ENCODE results near the gene ATP8B4. TPM values are rescaled to one million over a fixed set of nuclear protein-coding genes. Genes with fewer than 3 reads are reported as not detected.

ATP8B4 gene
- polyA plus RNA-seq, 1 of the 3 experiments (the other 2 are of a cell fraction), result 0.03 TPM

- no peak for TF ChIP-seq POLR2AphosphoS5 (IDR thresholded peaks at IDR 0.05; ENCODE audit: low read depth, low read length)
- TF ChIP-seq IRF3 (IDR thresholded peaks at IDR 0.05; ENCODE audit: low read depth, low read length), result no peak
- TF ChIP-seq FOXM1 (IDR thresholded peaks at IDR 0.05; ENCODE audit: low read depth), result no peak
- no peak for TF ChIP-seq FOSL2 (IDR thresholded peaks at IDR 0.05; ENCODE audit: borderline replicate concordance, low read depth)
Measured at GRCh38 chr15:49901321-49901720, 217.7 kb downstream of the ATP8B4 start (continued).

- Histone ChIP-seq H3K9me3 (no peaks in the 10 kb centered on the region), H3K36me3 (replicated peaks in 1 of 2; ENCODE audit: control insufficient read depth in 1 of 2, insufficient read depth in 2 of 2, low read length in 1 of 2) (no peaks in the 10 kb centered on the region), H3K9me2 (no peaks in the 10 kb centered on the region), H3K27me3 (ENCODE audit: insufficient read depth) (no peaks in the 10 kb centered on the region), H3K4me1 (ENCODE audit: control insufficient read depth in 1 of 2, insufficient read depth in 2 of 2, low read depth in 1 of 2, low read length in 1 of 2) (no peaks in the 10 kb centered on the region; a peak in 1 of 4 replicates), H4K20me1 (ENCODE audit: insufficient read depth) (no peaks in the 10 kb centered on the region), H3K4me2 (no peak overlapping the region), H3K9ac (no peak overlapping the region), H3K79me2 (ENCODE audit: insufficient read depth) (no peaks in the 10 kb centered on the region), H3K27ac (ENCODE audit: low read depth in 2 of 2, low read length in 1 of 2) (no peak overlapping the region; a peak in 1 of 4 replicates), H2AFZ (ENCODE audit: low read depth) (no peak overlapping the region), H3K4me3 (ENCODE audit: low read depth in 2 of 2, low read length in 1 of 2) (no peak overlapping the region), H3F3A (replicated peaks; ENCODE audit: insufficient read depth) (no peaks in the 10 kb centered on the region)
- 81% methylated on average over 1 of the region's 1 CpG for WGBS (ENCODE audit: low lambda C conversion rate)
- DNase-seq, result no peak
- POLR2A ChIA-PET, result no interaction called here
- TF ChIP-seq RFX5 (IDR thresholded peaks at IDR 0.05; ENCODE audit: low read length), result no peak
- TF ChIP-seq NFIC (IDR thresholded peaks at IDR 0.05; ENCODE audit: borderline replicate concordance), result no peak
- TF ChIP-seq RAD21 (IDR thresholded peaks at IDR 0.05; ENCODE audit: low read length), result no peak
- TF ChIP-seq GATA2 (CRISPR knock-in tag; IDR thresholded peaks at IDR 0.05), result no peak
- no peak for TF ChIP-seq MEF2A (IDR thresholded peaks at IDR 0.05; ENCODE audit: borderline replicate concordance, low read depth)
- TF ChIP-seq NRF1 (IDR thresholded peaks at IDR 0.05; ENCODE audit: low read depth, low read length), result no peak
- no peak for TF ChIP-seq PBX3 (IDR thresholded peaks at IDR 0.05)
- no peak for TF ChIP-seq GABPA (IDR thresholded peaks at IDR 0.05; ENCODE audit: low read depth)
- TF ChIP-seq, protein P1, sequence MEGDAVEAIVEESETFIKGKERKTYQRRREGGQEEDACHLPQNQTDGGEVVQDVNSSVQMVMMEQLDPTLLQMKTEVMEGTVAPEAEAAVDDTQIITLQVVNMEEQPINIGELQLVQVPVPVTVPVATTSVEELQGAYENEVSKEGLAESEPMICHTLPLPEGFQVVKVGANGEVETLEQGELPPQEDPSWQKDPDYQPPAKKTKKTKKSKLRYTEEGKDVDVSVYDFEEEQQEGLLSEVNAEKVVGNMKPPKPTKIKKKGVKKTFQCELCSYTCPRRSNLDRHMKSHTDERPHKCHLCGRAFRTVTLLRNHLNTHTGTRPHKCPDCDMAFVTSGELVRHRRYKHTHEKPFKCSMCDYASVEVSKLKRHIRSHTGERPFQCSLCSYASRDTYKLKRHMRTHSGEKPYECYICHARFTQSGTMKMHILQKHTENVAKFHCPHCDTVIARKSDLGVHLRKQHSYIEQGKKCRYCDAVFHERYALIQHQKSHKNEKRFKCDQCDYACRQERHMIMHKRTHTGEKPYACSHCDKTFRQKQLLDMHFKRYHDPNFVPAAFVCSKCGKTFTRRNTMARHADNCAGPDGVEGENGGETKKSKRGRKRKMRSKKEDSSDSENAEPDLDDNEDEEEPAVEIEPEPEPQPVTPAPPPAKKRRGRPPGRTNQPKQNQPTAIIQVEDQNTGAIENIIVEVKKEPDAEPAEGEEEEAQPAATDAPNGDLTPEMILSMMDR (IDR thresholded peaks at IDR 0.05), result no peak
- TF ChIP-seq POLR2AphosphoS5 (IDR thresholded peaks at IDR 0.05; ENCODE audit: low read depth, low read length), result no peak
- no peak for TF ChIP-seq RCOR1 (IDR thresholded peaks at IDR 0.05; ENCODE audit: low read length)
- TF ChIP-seq IRF3 (IDR thresholded peaks at IDR 0.05; ENCODE audit: low read depth, low read length), result no peak
- no peak for TF ChIP-seq ZBTB33 (IDR thresholded peaks at IDR 0.05; ENCODE audit: borderline replicate concordance, low read depth)
- TF ChIP-seq EZH2phosphoT487 (IDR thresholded peaks at IDR 0.05; ENCODE audit: borderline replicate concordance, low read depth), result no peak
- CTCF ChIA-PET, result interaction anchor here (0.8 to 4.7 kb wide), 4 partner anchors 11 to 664 kb away, joined by 3 to 24 read pairs (median 14); no protein-coding TSS in a partner anchor
Measured at GRCh38 chr15:49900903-49901235, 218.2 kb downstream of the ATP8B4 start.

Measured in SK-N-SH (cell line).